ENCODE results near the gene HDHD2. TPM values are rescaled to one million over a fixed set of nuclear protein-coding genes. Genes with fewer than 3 reads are reported as not detected.

Gene HDHD2
- total RNA-seq, 4 donors from 2014 or later: 39.8 to 114 (median 54.6) TPM

DNA sequence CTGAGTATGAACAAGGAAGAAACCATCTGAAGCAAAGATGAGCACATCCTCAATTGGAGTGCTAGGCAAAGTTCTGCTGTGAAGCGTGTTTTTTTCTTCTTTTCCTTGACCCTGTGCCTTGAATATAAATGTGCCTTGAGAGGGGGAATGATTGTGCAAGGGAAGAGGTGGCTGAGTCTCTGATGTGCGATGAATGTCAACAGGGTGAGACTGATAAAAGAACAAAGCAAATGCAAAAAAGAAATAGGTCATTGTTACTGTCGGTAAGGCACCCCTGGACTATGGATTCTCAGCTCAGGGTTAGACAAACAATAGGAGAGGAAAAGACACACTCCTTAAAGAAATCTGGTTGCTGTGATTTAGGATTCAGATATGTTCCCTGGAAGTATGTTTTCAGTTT lies 54.5 kb downstream of the HDHD2 start:
- no peak for DNase-seq
- Histone ChIP-seq H3K36me3 (no peaks in the 10 kb centered on the region), H3K4me1 (no peaks in the 10 kb centered on the region), H3K27me3 (no peaks in the 10 kb centered on the region), H3K9me3 (no peaks in the 10 kb centered on the region), H3K27ac (no peak overlapping the region), H3K4me3 (replicated peaks in 1 of 3) (no peak overlapping the region)
- TF ChIP-seq, protein P1, sequence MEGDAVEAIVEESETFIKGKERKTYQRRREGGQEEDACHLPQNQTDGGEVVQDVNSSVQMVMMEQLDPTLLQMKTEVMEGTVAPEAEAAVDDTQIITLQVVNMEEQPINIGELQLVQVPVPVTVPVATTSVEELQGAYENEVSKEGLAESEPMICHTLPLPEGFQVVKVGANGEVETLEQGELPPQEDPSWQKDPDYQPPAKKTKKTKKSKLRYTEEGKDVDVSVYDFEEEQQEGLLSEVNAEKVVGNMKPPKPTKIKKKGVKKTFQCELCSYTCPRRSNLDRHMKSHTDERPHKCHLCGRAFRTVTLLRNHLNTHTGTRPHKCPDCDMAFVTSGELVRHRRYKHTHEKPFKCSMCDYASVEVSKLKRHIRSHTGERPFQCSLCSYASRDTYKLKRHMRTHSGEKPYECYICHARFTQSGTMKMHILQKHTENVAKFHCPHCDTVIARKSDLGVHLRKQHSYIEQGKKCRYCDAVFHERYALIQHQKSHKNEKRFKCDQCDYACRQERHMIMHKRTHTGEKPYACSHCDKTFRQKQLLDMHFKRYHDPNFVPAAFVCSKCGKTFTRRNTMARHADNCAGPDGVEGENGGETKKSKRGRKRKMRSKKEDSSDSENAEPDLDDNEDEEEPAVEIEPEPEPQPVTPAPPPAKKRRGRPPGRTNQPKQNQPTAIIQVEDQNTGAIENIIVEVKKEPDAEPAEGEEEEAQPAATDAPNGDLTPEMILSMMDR (IDR thresholded peaks at IDR 0.05): no peak
- TF ChIP-seq POLR2A (IDR thresholded peaks at IDR 0.05): no peak
- intact Hi-C loops (cut with DNase I): loop anchor here (5.0 kb wide), 1 partner anchor 111 kb away; no protein-coding TSS in a partner anchor
- 75 to 77% methylated on average over 3 of the region's 3 CpGs for WGBS, 2 donors

DNA sequence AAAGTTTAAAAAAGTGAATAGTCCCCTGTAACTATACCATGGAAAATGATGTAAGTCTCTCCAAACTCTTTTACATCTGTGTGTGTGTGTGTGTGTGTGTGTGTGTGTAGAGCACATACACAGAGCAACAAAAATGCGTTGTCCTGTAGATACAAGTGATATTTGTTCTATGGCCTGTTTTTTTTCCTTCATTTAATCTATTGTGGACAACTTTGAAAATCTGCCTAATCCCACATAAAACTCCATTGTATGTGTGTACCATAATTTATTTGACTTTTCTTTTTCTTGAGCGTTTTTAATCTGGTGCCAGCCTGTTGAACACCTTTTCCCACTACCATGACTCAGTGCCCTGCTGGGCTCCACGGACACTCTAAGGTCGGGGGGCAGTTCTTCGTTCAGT lies 62.6 kb downstream of the HDHD2 start:
- TF ChIP-seq, protein P1 (IDR thresholded peaks at IDR 0.05): no peak
- TF ChIP-seq POLR2A (IDR thresholded peaks at IDR 0.05): no peak
- H3K27ac ChIP-seq: no peak overlapping the region
- no peak overlapping the region for H3K4me3 ChIP-seq (replicated peaks in 1 of 3)
- no peak for DNase-seq
- no peaks in the 10 kb centered on the region for H3K36me3 ChIP-seq
- H3K27me3 ChIP-seq: no peaks in the 10 kb centered on the region
- no peaks in the 10 kb centered on the region for H3K9me3 ChIP-seq
- intact Hi-C loops (cut with DNase I): no loop called here
- WGBS, 2 donors: 91 to 93% methylated on average over 5 of the region's 5 CpGs
- H3K4me1 ChIP-seq: no peaks in the 10 kb centered on the region

DNA sequence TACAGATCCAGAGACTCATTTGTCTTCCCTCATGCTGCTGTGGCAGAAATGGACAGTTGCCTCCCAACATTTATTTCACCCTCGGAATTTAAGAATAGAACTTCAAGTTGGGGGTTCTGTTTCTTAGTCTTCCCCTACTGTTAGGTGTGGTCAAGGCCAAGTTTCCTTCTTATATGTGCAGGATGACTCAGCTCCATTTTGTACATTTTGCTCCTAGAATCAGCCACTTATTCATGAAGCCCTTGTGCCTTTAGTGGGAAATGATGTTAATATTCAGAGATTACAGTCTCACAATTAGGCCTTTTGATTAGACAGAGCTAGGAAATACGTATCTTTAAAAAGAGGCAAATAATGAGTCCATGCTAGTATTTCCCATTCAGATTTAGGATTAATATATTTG lies 68.7 kb downstream of the HDHD2 start:
- peaks cover 0 to 7% of the 10 kb centered on the region in 2 donors for H3K36me3 ChIP-seq
- no peak overlapping the region for H3K4me3 ChIP-seq (replicated peaks in 1 of 3)
- H3K27ac ChIP-seq: no peak overlapping the region
- 90 to 93% methylated on average over 2 of the region's 2 CpGs for WGBS, 2 donors
- no peaks in the 10 kb centered on the region for H3K4me1 ChIP-seq
- no peaks in the 10 kb centered on the region for H3K9me3 ChIP-seq
- no peaks in the 10 kb centered on the region for H3K27me3 ChIP-seq
- no peak for DNase-seq
- TF ChIP-seq, protein P1 (IDR thresholded peaks at IDR 0.05): no peak
- no peak for TF ChIP-seq POLR2A (IDR thresholded peaks at IDR 0.05)
- intact Hi-C loops (cut with DNase I): no loop called here

DNA sequence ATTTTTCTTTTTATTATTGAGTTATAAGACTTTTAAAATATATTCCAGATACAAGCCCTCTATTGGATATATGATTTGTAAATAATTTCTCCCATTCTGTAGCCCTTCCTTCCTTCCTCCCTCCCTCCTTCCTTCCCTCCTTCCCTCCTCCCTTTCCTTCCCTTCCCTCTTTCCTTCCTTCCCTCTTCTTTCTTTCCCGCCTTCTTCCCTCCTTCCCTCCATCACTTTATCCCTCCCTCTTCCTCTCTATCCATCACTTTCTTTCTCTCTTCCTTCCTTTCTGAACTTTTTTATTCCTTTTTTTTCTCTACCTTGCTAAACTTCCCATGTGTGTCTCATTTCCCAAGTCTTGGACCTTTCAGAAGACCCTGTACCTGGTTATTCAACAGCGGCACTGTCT lies 69.4 kb downstream of the HDHD2 start:
- Histone ChIP-seq H3K4me3 (replicated peaks in 1 of 3) (no peak overlapping the region), H3K27ac (no peak overlapping the region), H3K4me1 (no peaks in the 10 kb centered on the region), H3K36me3 (peaks cover 0 to 7% of the 10 kb centered on the region in 2 donors), H3K9me3 (no peaks in the 10 kb centered on the region), H3K27me3 (no peaks in the 10 kb centered on the region)
- TF ChIP-seq, protein P1 (IDR thresholded peaks at IDR 0.05): no peak
- TF ChIP-seq POLR2A (IDR thresholded peaks at IDR 0.05): no peak
- WGBS, 2 donors: 96% methylated on average over 2 of the region's 2 CpGs
- intact Hi-C loops (cut with DNase I): no loop called here
- DNase-seq: no peak

DNA sequence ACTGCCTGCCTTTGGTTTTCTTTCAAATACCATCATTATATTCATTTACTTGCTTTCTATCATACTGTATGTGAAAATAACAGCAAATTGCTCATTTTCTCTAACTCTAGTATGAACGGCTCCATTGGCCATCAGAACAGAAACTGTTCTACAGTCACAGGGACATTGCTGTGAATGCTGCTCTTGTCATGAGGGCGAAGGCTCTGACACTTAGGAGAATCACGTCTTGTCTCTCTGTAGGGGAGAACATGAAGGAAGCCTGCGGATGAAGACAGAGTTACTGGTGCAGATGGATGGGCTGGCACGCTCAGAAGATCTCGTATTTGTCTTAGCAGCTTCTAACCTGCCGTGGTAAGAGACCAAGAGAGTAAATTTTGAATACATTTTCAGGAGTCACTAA lies 73.2 kb downstream of the HDHD2 start:
- TF ChIP-seq POLR2A (IDR thresholded peaks at IDR 0.05): no peak
- TF ChIP-seq, protein P1 (IDR thresholded peaks at IDR 0.05): no peak
- H3K4me1 ChIP-seq: no peaks in the 10 kb centered on the region
- intact Hi-C loops (cut with DNase I): no loop called here
- H3K9me3 ChIP-seq: no peaks in the 10 kb centered on the region
- peaks cover 0 to 7% of the 10 kb centered on the region in 2 donors for H3K36me3 ChIP-seq
- H3K27ac ChIP-seq: no peak overlapping the region
- H3K27me3 ChIP-seq: no peaks in the 10 kb centered on the region
- H3K4me3 ChIP-seq (replicated peaks in 1 of 3): no peak overlapping the region
- DNase-seq: no peak
- WGBS, 2 donors: 85 to 87% methylated on average over 7 of the region's 7 CpGs
